EL (cell line): ENCODE results near the gene ALPP.
"Not testable (repeated sequence)": the region's sequence is repeated elsewhere in the genome, so short reads cannot be mapped to it uniquely, and the experiment has no call there.

Source experiments
- DNase-seq: peaks from one replicate; pipeline ENCODE4 v3.0.0-alpha.2; 2016

The ALPP gene

GRCh38 chr2:232382331-232383225, 4.0 kb downstream of the ALPP start:
- no peak for DNase-seq

GRCh38 chr2:232384466-232384865, 5.9 kb downstream of the ALPP start:
- no peak for DNase-seq

- not testable (repeated sequence) for DNase-seq
These were observed 6.5 kb downstream of the ALPP start for GRCh38 chr2:232385058-232385457.

- peak; percentile 97 for DNase-seq
These were observed 7.3 kb downstream of the ALPP start for GRCh38 chr2:232385660-232386489.

GRCh38 chr2:232386490-232386739, 7.9 kb downstream of the ALPP start:
- DNase-seq, result no peak

GRCh38 chr2:232386740-232387450, 8.3 kb downstream of the ALPP start:
- peak; percentile 45 for DNase-seq

- DNase-seq, result no peak
These were observed 9.1 kb downstream of the ALPP start for GRCh38 chr2:232387451-232388171.

GRCh38 chr2:232388324-232388891, 9.9 kb downstream of the ALPP start:
- DNase-seq, result no peak

- peak; percentile 78 for DNase-seq
These were observed 10.8 kb downstream of the ALPP start for GRCh38 chr2:232389327-232389726.

GRCh38 chr2:232390661-232391060, 12.1 kb downstream of the ALPP start:
- DNase-seq, result no peak

GRCh38 chr2:232393556-232393955, 15.0 kb downstream of the ALPP start:
- DNase-seq, result no peak

- DNase-seq, result not testable (repeated sequence)
These were observed 15.9 kb downstream of the ALPP start for GRCh38 chr2:232394431-232394830.

GRCh38 chr2:232395586-232395985, 17.0 kb downstream of the ALPP start:
- DNase-seq, result no peak

- DNase-seq, result no peak
These were observed 18.1 kb downstream of the ALPP start for GRCh38 chr2:232396683-232397082.

GRCh38 chr2:232398293-232399034, 19.9 kb downstream of the ALPP start:
- no peak for DNase-seq

GRCh38 chr2:232400256-232401015, 21.9 kb downstream of the ALPP start:
- DNase-seq, result no peak

GRCh38 chr2:232402518-232402917, 24.0 kb downstream of the ALPP start:
- no peak for DNase-seq

- DNase-seq, result no peak
These were observed 27.5 kb downstream of the ALPP start for GRCh38 chr2:232405943-232406510.

- DNase-seq, result no peak
These were observed 28.2 kb downstream of the ALPP start, which contains the start of gene ALPG for GRCh38 chr2:232406556-232407310. Gene ALPG, plus strand, starts transcription at chr2:232406844. Its CDS starts 51 bp downstream, at chr2:232406895.
